Peyer's patch (tissue), 4 donors: Measurements from ENCODE around the gene FNDC3B.

ENCODE experiments used
- POLR2A ChIP-seq, 2 donors: fragments of 450-650 bp; IDR thresholded peaks; one replicate each; pipeline ENCODE4 v1.5.1; 2017; ENCODE audit warnings: antibody characterized with exemption in 2 of 2, mild to moderate bottlenecking in 2 of 2, moderate library complexity in 2 of 2
- TF ChIP-seq, protein P1 (sequence below), 6 experiments: fragments of 450-650 bp in 4 of 6; fragments of 200-600 bp in 2 of 6; sonication (generic) in 1 of 6; IDR thresholded peaks; one replicate each; pipeline ENCODE4 v1.5.1; 2017 to 2019; ENCODE audit warnings: antibody characterized with exemption in 6 of 6, mild to moderate bottlenecking in 3 of 6, moderate library complexity in 1 of 6

DNA sequence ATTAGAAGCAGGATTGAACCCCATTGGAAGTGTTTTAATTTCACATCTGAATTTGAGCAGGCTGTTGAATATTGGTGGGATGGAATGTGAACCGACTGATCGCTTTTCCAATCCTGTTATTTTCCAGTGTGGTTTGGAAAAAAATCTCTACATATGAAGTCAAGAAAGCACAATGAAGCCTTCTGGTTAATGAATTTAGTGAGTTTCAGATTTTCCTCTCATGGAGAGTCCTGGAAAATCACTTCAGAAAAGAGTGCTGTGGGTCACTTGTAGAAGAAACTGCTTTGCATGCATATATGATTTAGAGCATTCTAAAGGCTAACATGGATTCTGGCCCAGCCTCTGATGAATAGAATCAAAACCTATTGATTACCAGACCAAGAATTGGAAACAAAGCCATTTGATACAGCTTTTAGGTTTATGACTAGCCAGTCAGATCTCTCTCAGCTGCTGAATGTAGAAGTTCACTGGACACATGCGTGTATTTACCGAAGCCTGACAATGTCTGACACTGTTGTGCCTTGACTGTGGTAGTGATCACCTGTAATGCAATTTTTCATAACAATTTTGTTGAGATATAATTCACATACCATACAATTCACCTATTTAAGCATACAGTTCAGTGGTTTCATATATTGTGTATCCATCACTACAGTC lies 121.9 kb downstream of the FNDC3B start:
- TF ChIP-seq, protein P1, sequence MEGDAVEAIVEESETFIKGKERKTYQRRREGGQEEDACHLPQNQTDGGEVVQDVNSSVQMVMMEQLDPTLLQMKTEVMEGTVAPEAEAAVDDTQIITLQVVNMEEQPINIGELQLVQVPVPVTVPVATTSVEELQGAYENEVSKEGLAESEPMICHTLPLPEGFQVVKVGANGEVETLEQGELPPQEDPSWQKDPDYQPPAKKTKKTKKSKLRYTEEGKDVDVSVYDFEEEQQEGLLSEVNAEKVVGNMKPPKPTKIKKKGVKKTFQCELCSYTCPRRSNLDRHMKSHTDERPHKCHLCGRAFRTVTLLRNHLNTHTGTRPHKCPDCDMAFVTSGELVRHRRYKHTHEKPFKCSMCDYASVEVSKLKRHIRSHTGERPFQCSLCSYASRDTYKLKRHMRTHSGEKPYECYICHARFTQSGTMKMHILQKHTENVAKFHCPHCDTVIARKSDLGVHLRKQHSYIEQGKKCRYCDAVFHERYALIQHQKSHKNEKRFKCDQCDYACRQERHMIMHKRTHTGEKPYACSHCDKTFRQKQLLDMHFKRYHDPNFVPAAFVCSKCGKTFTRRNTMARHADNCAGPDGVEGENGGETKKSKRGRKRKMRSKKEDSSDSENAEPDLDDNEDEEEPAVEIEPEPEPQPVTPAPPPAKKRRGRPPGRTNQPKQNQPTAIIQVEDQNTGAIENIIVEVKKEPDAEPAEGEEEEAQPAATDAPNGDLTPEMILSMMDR (IDR thresholded peaks at IDR 0.05), result no peak
- no peak for TF ChIP-seq POLR2A (IDR thresholded peaks at IDR 0.05)
